ENCODE results near the gene METTL13. TPM values are rescaled to one million over a fixed set of nuclear protein-coding genes. Genes with fewer than 3 reads are reported as not detected.

The METTL13 gene
- total RNA-seq, 1 donor from 2014 or later, result 43.7 TPM

- intact Hi-C loops (cut with micrococcal nuclease), result no loop called here
These were observed 19.3 kb upstream of the METTL13 start for GRCh38 chr1:171762143-171762563.

GRCh38 chr1:171763764-171764163 lies 17.7 kb upstream of the METTL13 start:
- intact Hi-C loops (cut with micrococcal nuclease), result no loop called here

DNA sequence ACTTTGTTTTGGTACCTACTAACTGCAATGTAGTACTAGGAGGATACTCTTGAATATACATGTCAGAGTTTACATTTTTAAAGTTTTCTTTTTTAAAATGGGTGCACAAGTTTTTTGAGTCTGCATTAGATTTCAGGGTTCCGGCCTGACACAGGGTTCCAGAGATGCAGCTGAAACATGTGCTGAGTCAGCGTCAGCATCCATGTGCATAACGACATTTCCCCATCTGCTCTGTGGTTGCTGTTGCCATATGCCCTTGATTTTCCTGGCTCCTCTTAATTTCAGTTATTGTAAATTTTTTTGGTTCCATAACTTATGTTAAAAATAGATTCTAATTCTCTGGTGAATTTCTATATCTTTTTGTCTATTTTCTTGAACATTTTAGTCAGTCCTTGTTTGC lies 12.3 kb upstream of the METTL13 start:
- intact Hi-C loops (cut with micrococcal nuclease), result no loop called here

- intact Hi-C loops (cut with micrococcal nuclease), result no loop called here
These were observed 11.7 kb upstream of the METTL13 start for GRCh38 chr1:171769754-171770153.

GRCh38 chr1:171772312-171772711 lies 9.1 kb upstream of the METTL13 start:
- intact Hi-C loops (cut with micrococcal nuclease), result no loop called here

DNA sequence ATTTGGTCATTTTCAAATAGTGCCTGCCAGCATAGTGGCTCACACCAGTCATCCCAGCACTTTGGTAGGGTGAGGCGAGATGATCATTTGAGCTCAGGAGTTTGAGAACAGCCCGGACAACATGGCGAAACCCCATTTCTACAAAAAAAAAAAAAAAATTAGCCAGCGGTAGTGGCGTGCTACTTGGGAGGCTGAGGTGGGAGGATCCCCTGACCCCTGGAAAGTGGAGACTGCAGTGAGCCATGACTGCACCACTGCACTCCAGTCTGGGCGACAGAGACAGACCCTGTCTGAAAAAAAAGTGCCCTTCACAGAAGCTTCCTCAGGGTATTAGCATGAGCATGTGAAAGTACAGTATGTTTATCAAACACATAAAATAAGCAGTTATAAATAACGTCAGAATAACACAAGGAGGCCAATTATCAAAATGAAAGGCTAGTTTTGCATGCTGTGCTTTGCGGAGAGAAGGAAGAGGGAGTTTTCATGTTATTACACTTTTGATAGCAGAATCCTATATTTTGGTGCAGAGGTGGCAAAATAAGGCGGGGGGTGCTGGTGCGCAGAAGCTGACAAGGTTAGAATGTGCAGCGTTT lies 781 bp upstream of the METTL13 start:
- intact Hi-C loops (cut with micrococcal nuclease), result loop anchor here (1.0 to 5.0 kb wide), 11 partner anchors 14 to 1888 kb away; partner anchors contain the start of genes DNM3, FMO4, KIFAP3 and PIGC

DNA sequence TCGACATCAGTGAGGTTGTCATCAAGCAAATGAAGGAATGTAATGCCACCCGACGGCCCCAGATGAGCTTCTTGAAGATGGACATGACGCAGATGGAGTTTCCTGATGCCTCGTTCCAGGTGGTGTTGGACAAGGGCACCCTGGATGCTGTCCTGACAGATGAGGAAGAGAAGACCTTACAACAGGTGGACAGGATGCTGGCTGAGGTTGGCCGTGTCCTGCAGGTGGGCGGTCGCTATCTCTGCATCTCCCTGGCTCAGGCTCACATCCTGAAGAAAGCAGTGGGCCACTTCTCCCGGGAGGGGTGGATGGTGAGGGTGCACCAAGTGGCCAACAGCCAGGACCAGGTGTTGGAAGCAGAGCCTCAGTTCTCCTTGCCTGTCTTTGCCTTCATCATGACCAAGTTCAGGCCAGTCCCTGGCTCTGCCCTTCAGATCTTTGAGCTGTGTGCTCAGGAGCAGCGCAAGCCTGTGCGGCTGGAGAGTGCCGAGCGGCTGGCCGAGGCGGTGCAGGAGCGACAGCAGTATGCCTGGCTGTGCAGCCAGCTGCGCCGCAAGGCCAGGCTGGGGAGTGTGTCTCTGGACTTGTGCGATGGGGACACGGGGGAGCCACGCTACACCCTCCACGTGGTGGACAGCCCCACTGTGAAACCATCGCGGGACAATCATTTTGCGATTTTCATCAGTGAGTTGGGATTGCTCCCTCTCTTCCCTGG lies 2.5 kb downstream of the METTL13 start:
- intact Hi-C loops (cut with micrococcal nuclease), result loop anchor here (5.0 kb wide), 5 partner anchors 398 to 1892 kb away; partner anchors contain the start of genes KIFAP3, PIGC and SCYL3

- intact Hi-C loops (cut with micrococcal nuclease), result loop anchor here (5.0 kb wide), 5 partner anchors 398 to 1892 kb away; partner anchors contain the start of genes KIFAP3, PIGC and SCYL3
These were observed 3.3 kb downstream of the METTL13 start for GRCh38 chr1:171784784-171785183.

- intact Hi-C loops (cut with micrococcal nuclease), result no loop called here
These were observed 4.3 kb downstream of the METTL13 start for GRCh38 chr1:171785766-171786165.

DNA sequence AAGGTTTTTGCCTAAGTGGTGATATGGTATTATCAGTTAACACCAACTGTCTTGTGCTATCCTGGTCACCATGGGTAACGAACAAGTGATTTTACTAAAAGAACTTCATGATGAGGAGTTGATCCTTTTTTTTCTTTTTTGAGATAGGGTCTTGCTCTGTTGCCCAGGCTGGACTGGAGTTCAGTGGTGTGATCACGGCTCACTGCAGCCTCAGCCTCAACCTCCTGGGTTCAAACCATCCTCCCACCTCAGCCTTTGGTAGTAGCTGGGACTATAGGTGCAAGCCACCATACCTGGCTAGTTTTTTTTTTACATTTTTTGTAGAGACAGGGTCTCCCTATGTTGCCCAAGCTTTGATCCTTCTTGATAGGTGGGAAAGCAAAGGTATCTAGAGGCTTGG lies 5.1 kb downstream of the METTL13 start:
- intact Hi-C loops (cut with micrococcal nuclease), result no loop called here

DNA sequence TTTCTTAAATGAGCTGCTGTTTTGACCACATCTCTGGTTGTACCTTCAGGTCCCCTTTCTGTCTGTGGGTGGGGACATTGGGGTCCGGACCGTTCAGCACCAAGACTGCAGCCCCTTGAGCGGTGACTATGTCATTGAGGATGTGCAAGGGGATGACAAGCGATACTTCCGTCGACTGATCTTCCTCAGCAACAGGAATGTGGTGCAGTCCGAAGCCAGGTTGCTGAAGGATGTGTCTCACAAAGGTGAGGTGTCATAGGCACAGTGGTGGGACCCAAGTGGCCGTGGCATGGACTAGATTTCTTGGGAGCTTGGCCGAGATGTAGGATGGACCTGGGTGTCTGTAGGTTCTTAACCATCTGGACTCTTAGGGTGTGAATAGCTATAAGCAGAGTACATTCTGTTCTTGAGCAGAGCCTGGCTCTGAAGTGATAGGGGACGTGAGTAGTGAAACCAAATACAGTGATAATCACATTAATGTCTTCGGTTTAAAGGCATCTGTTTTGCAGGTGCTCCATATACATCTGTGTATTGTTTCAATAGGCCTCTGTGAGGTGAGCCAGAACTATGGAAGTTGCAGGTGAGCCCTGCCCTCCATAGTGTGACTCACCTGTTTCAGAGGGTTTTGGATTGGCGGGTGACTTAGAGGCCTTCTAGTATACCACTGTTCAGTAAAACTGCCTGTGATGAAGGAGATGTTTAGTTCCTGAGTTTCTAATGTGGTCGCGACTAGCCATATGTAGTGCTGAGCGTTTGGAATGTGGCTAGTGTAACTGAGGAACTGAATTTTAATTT lies 6.4 kb downstream of the METTL13 start:
- intact Hi-C loops (cut with micrococcal nuclease), result no loop called here

GRCh38 chr1:171788696-171789095 lies 7.2 kb downstream of the METTL13 start:
- intact Hi-C loops (cut with micrococcal nuclease), result no loop called here

GRCh38 chr1:171790318-171790717 lies 8.9 kb downstream of the METTL13 start:
- intact Hi-C loops (cut with micrococcal nuclease), result no loop called here

DNA sequence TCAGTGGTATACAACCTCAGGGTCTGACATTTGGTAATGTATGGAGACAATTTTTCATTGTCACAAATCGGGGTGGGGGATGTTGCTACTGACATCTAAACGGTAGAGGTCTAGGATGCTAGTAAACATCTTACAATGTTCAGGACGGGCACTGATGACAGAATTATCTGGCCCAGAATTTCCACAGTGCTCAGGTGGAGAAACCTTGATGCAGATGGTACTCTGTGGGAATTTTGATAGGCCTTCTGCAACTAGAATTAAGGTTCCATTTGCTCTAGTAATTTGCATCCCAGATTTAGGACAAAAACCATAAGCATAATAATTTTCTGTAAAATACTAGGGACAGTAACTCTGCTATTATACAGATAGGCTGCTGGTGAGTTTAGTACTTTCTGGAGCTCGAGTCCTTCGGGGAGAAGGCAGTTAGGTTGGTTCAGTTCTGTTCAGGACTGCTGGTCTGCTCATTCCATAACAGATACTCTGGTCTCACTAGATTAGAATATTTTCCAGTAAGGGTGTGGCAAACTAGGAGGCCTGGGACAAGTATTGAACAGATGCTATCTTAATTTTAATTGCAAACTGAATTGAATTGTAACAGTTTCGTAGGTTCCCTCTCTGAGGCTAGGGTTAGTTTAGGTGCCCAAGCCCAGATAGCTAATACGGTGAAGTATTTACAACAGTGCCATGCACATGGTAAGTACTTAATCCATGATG lies 11.4 kb downstream of the METTL13 start:
- intact Hi-C loops (cut with micrococcal nuclease), result no loop called here

GRCh38 chr1:171793636-171794035 lies 12.2 kb downstream of the METTL13 start:
- intact Hi-C loops (cut with micrococcal nuclease), result loop anchor here (1.0 kb wide), 1 partner anchor 12 kb away; the partner anchor contains the start of gene METTL13

DNA sequence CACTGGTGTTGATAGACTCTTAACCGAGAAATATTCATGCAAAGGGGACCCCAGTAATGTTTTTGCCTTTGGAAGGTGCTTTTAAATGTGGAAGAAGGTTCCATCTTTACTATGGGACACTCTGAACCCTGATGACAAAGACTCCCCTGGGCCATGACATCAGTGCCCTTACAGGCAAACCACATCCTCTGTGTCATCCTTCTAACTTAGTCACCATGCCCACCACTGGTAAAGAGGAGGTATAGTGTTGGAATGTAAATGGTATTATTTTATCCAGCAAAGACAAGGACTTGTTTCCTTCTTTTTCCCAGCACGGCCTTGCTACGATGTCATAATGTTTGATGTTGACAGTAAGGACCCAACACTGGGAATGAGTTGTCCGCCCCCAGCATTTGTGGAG lies 12.6 kb downstream of the METTL13 start:
- intact Hi-C loops (cut with micrococcal nuclease), result loop anchor here (1.0 kb wide), 1 partner anchor 13 kb away; the partner anchor contains the start of gene METTL13

DNA sequence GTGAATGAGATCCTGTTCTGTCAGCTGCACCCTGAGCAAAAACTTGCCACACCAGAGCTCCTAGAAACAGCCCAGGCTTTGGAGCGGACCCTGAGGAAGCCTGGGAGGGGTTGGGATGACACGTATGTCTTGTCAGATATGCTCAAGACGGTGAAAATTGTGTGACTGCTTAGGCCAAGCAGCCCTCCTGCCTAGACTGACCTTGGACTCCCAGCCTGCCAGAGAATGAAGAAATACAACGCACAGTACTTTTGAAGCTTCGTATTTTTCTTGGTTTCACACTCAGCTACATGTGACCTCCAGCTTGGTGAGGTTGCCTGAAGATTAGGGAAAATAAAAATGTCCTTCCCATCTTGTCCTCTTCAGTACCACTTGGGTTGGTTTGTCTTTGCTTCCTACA lies 15.1 kb downstream of the METTL13 start:
- intact Hi-C loops (cut with micrococcal nuclease), result no loop called here

GRCh38 chr1:171798311-171798710 lies 16.9 kb downstream of the METTL13 start:
- intact Hi-C loops (cut with micrococcal nuclease), result no loop called here

DNA sequence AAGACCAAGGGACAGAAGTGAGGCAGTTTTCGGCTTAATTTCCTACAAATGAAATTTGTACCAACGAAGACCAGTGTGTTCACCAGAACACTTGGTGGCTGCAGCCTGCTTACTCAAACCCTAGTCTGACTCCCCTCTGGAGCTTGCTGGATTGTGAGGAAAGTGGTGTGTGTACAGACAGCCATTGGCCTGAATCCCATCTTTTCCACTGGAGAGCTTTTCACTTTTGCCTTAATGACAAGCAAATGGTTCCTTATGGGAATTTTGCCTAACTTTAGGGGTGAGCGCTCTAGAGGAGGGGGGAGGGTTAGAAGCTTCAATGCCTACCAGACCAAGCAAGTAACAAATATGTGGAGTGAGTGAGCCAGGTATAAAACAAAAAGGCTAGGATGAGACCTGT lies 17.3 kb downstream of the METTL13 start:
- intact Hi-C loops (cut with micrococcal nuclease), result no loop called here

GRCh38 chr1:171799166-171799565 lies 17.7 kb downstream of the METTL13 start:
- intact Hi-C loops (cut with micrococcal nuclease), result no loop called here

- intact Hi-C loops (cut with micrococcal nuclease), result loop anchor here (5.0 kb wide), 1 partner anchor 43 kb away; the partner anchor contains the start of gene DNM3
These were observed 18.2 kb downstream of the METTL13 start for GRCh38 chr1:171799698-171800097.

All from T-helper 2 cell treated with Interferon-gamma antibody and Interleukin-4, amounts not matched to agents 100 ng/mL and 5 ng/mL, for 36 hours (primary cell).